ENCODE data around the gene MARCHF11. TPM values are rescaled to one million over a fixed set of nuclear protein-coding genes. Genes with fewer than 3 reads are reported as not detected.

MARCHF11 gene
- not detected for total RNA-seq

GRCh38 chr5:16179511-16179935 is at the start of gene MARCHF11:
MARCHF11 (minus strand) TSS chr5:16179791; CDS start chr5:16179575, 216 bp downstream.
- DNase-seq (ENCODE audit: low spot score): no peak
- H3K27me3 ChIP-seq (replicated peaks; ENCODE audit: insufficient read depth): no peaks in the 10 kb centered on the region
- TF ChIP-seq CTCF (IDR thresholded peaks at IDR 0.05): no peak
- H3K9me3 ChIP-seq: no peaks in the 10 kb centered on the region
- no peak within 1 kb of the TSS for H3K4me3 ChIP-seq
- ATAC-seq (ENCODE audit: insufficient number of reproducible peaks, low FRiP score, low read depth): no peak
- H3K4me1 ChIP-seq (ENCODE audit: control insufficient read depth in 1 of 2, low read depth in 2 of 2): no peaks in the 10 kb centered on the region
- no peak within 1 kb of the TSS for H3K27ac ChIP-seq
- H3K36me3 ChIP-seq: no peaks in the 10 kb centered on the region

GRCh38 chr5:16225927-16226326 is 46.3 kb upstream of the MARCHF11 start:
- no peaks in the 10 kb centered on the region for H3K36me3 ChIP-seq
- no peak overlapping the region for H3K4me3 ChIP-seq
- H3K9me3 ChIP-seq: no peaks in the 10 kb centered on the region
- no peaks in the 10 kb centered on the region for H3K4me1 ChIP-seq (ENCODE audit: control insufficient read depth in 1 of 2, low read depth in 2 of 2)
- H3K27ac ChIP-seq: no peak overlapping the region
- ATAC-seq (ENCODE audit: insufficient number of reproducible peaks, low FRiP score, low read depth) (no peak), DNase-seq (ENCODE audit: low spot score) (no peak)
- TF ChIP-seq CTCF (IDR thresholded peaks at IDR 0.05): no peak
- no peaks in the 10 kb centered on the region for H3K27me3 ChIP-seq (replicated peaks; ENCODE audit: insufficient read depth)

GRCh38 chr5:16192311-16192710 is 12.7 kb upstream of the MARCHF11 start:
- no peaks in the 10 kb centered on the region for H3K9me3 ChIP-seq
- no peak for ATAC-seq (ENCODE audit: insufficient number of reproducible peaks, low FRiP score, low read depth)
- H3K4me1 ChIP-seq (ENCODE audit: control insufficient read depth in 1 of 2, low read depth in 2 of 2): no peaks in the 10 kb centered on the region
- no peak for TF ChIP-seq CTCF (IDR thresholded peaks at IDR 0.05)
- DNase-seq (ENCODE audit: low spot score): no peak
- H3K27me3 ChIP-seq (replicated peaks; ENCODE audit: insufficient read depth): no peaks in the 10 kb centered on the region
- H3K27ac ChIP-seq: no peak overlapping the region
- H3K4me3 ChIP-seq: no peak overlapping the region
- no peaks in the 10 kb centered on the region for H3K36me3 ChIP-seq

GRCh38 chr5:16180789-16181082 is 1.1 kb upstream of the MARCHF11 start:
- H3K27ac ChIP-seq: no peak overlapping the region
- no peak overlapping the region for H3K4me3 ChIP-seq
- no peaks in the 10 kb centered on the region for H3K9me3 ChIP-seq
- ATAC-seq (ENCODE audit: insufficient number of reproducible peaks, low FRiP score, low read depth) (no peak), DNase-seq (ENCODE audit: low spot score) (no peak)
- no peaks in the 10 kb centered on the region for H3K36me3 ChIP-seq
- no peaks in the 10 kb centered on the region for H3K27me3 ChIP-seq (replicated peaks; ENCODE audit: insufficient read depth)
- no peak for TF ChIP-seq CTCF (IDR thresholded peaks at IDR 0.05)
- H3K4me1 ChIP-seq (ENCODE audit: control insufficient read depth in 1 of 2, low read depth in 2 of 2): no peaks in the 10 kb centered on the region

GRCh38 chr5:16179936-16180788 is 571 bp upstream of the MARCHF11 start:
- no peak overlapping the region for H3K27ac ChIP-seq
- H3K4me1 ChIP-seq (ENCODE audit: control insufficient read depth in 1 of 2, low read depth in 2 of 2): no peaks in the 10 kb centered on the region
- no peak overlapping the region for H3K4me3 ChIP-seq
- DNase-seq (ENCODE audit: low spot score): no peak
- no peak for TF ChIP-seq CTCF (IDR thresholded peaks at IDR 0.05)
- H3K36me3 ChIP-seq: no peaks in the 10 kb centered on the region
- no peaks in the 10 kb centered on the region for H3K9me3 ChIP-seq
- ATAC-seq (ENCODE audit: insufficient number of reproducible peaks, low FRiP score, low read depth): no peak
- no peaks in the 10 kb centered on the region for H3K27me3 ChIP-seq (replicated peaks; ENCODE audit: insufficient read depth)
